GM19395 (cell line): ENCODE measurements around the gene CSMD2.
"Not testable (repeated sequence)": the region's sequence is repeated elsewhere in the genome, so short reads cannot be mapped to it uniquely, and the experiment has no call there.

Experiments used
- ATAC-seq: cut with Tn5 transposase; IDR thresholded peaks from one replicate; pipeline ENCODE4 v1.9.1; 2021; ENCODE audit warnings: mild to moderate bottlenecking, moderate library complexity; ENCODE audit not compliant: unreplicated experiment

The CSMD2 gene

GRCh38 chr1:34164771-34165391 lies at the start of gene CSMD2:
Gene CSMD2 (minus strand): TSS chr1:34165230. CDS start chr1:34165097, 133 bp downstream.
- ATAC-seq, result no peak

- ATAC-seq, result no peak
Measured at GRCh38 chr1:34213956-34214355, 48.9 kb upstream of the CSMD2 start.

- ATAC-seq, result no peak
Measured at GRCh38 chr1:34212673-34213072, 47.6 kb upstream of the CSMD2 start.

- ATAC-seq, result no peak
Measured at GRCh38 chr1:34199927-34200326, 34.9 kb upstream of the CSMD2 start.

GRCh38 chr1:34192621-34193020 lies 27.6 kb upstream of the CSMD2 start:
- no peak for ATAC-seq

- no peak for ATAC-seq
Measured at GRCh38 chr1:34190692-34191091, 25.7 kb upstream of the CSMD2 start.

GRCh38 chr1:34188985-34189384 lies 24.0 kb upstream of the CSMD2 start:
- ATAC-seq, result no peak

GRCh38 chr1:34188418-34188817 lies 23.4 kb upstream of the CSMD2 start:
- no peak for ATAC-seq

GRCh38 chr1:34186741-34187494 lies 21.9 kb upstream of the CSMD2 start:
- ATAC-seq, result no peak

GRCh38 chr1:34183381-34183780 lies 18.4 kb upstream of the CSMD2 start:
- not testable (repeated sequence) for ATAC-seq

GRCh38 chr1:34178072-34178471 lies 13.0 kb upstream of the CSMD2 start:
- ATAC-seq, result no peak

- no peak for ATAC-seq
Measured at GRCh38 chr1:34176830-34177603, 12.0 kb upstream of the CSMD2 start, which contains the start of gene C1orf94. Gene C1orf94 (plus strand): TSS chr1:34176907. CDS start chr1:34177790, 883 bp downstream.

- no peak for ATAC-seq
Measured at GRCh38 chr1:34175744-34176143, 10.7 kb upstream of the CSMD2 start.

- ATAC-seq, result no peak
Measured at GRCh38 chr1:34167389-34167788, 2.4 kb upstream of the CSMD2 start.

- ATAC-seq, result no peak
Measured at GRCh38 chr1:34166625-34167361, 1.8 kb upstream of the CSMD2 start.

GRCh38 chr1:34166191-34166624 lies 1.2 kb upstream of the CSMD2 start:
- ATAC-seq, result no peak

GRCh38 chr1:34165422-34165921 lies 442 bp upstream of the CSMD2 start:
- no peak for ATAC-seq

GRCh38 chr1:34163792-34164731 lies 968 bp downstream of the CSMD2 start:
- ATAC-seq, result no peak
